HepG2 (cell line): ENCODE data around the gene DRAP1. TPM values are rescaled to one million over a fixed set of nuclear protein-coding genes. Genes with fewer than 3 reads are reported as not detected.
A peak's percentile ranks its signal among the peaks of the same experiment; 100 is the strongest.

Experiments
- LRRFIP1 ChIP-seq: sonication (generic); formaldehyde crosslinking; conservative IDR thresholded peaks from 2 replicates; pipeline ENCODE4 v1.4.0; 2020; ENCODE audit warnings: missing genetic modification reagents
- REPIN1 ChIP-seq: sonication (generic); formaldehyde crosslinking; IDR thresholded peaks from 2 replicates; pipeline ENCODE4 v1.8.0; 2022; ENCODE audit warnings: missing genetic modification reagents, low read depth, mild to moderate bottlenecking, borderline replicate concordance
- SRSF9 ChIP-seq: fragments of 200-400 bp; formaldehyde crosslinking; IDR thresholded peaks from 2 replicates; pipeline ENCODE4 v1.6.1; 2018; ENCODE audit warnings: borderline replicate concordance, mild to moderate bottlenecking, low read depth, low read length; ENCODE audit not compliant: insufficient read depth, poor library complexity, severe bottlenecking
- TFAP4 ChIP-seq: sonication (generic); IDR thresholded peaks from 2 replicates; pipeline ENCODE4 v1.6.1; 2016; ENCODE audit warnings: low read depth, borderline replicate concordance
- ZFY ChIP-seq: sonication (generic); formaldehyde crosslinking; IDR thresholded peaks from 2 replicates; pipeline ENCODE4 v1.4.0; 2020; ENCODE audit warnings: missing genetic modification reagents
- ZNF207 ChIP-seq: fragments of 450-650 bp; IDR thresholded peaks from 2 replicates; pipeline ENCODE4 v1.6.1; 2016; ENCODE audit warnings: antibody characterized with exemption, borderline replicate concordance
- ZNF329 ChIP-seq: sonication (generic); formaldehyde crosslinking; IDR thresholded peaks from 2 replicates; pipeline ENCODE4 v1.9.0; 2021; ENCODE audit warnings: low read depth, mild to moderate bottlenecking, missing genetic modification reagents
- ZNF484 ChIP-seq: sonication (generic); formaldehyde crosslinking; IDR thresholded peaks from 2 replicates; pipeline ENCODE4 v1.5.1; 2020; ENCODE audit warnings: mild to moderate bottlenecking, low read depth, missing genetic modification reagents, borderline replicate concordance
- ZNF496 ChIP-seq: sonication (generic); formaldehyde crosslinking; IDR thresholded peaks from 2 replicates; pipeline ENCODE4 v1.8.1; 2023; ENCODE audit warnings: mild to moderate bottlenecking, moderate library complexity, missing genetic modification reagents; ENCODE audit not compliant: insufficient replicate concordance
- ZNF710 ChIP-seq: sonication (generic); formaldehyde crosslinking; IDR thresholded peaks from 2 replicates; pipeline ENCODE4 v1.5.0; 2020; ENCODE audit warnings: mild to moderate bottlenecking, missing genetic modification reagents, borderline replicate concordance
- ZNF776 ChIP-seq: sonication (generic); formaldehyde crosslinking; IDR thresholded peaks from 2 replicates; pipeline ENCODE4 v1.4.0; 2020; ENCODE audit warnings: mild to moderate bottlenecking, missing genetic modification reagents
- ZNF83 ChIP-seq: sonication (generic); formaldehyde crosslinking; IDR thresholded peaks from 2 replicates; pipeline ENCODE4 v1.4.0; 2020; ENCODE audit warnings: missing genetic modification reagents, mild to moderate bottlenecking, borderline replicate concordance
- polyA plus RNA-seq, 8 experiments: library from polyadenylated mRNA; depleted of rRNA in 3 of 8; stranded (reverse) in 7 of 8; unstranded in 1 of 8; fragments of >200 nt; fragmentation: Illumina TruSeq in 4 of 8; extraction: Trizol in 4 of 8; gene quantifications; 2 replicates each; pipeline versions ENCODE4 v1.2.1 to v1.2.3, GENCODE V29; 2011 to 2016; ENCODE audit warnings: low read depth in 4 of 8, missing spikeins in 1 of 8, mixed read lengths in 1 of 8; ENCODE audit not compliant: insufficient read depth in 1 of 8
- total RNA-seq, 5 experiments: library from RNA; depleted of rRNA; stranded (reverse); fragments of >200 nt; fragmentation: Illumina TruSeq; extraction: Trizol; gene quantifications; 2 replicates each; pipeline ENCODE4 v1.2.3, GENCODE V29; 2016; ENCODE audit warnings: low read depth in 1 of 5
- TF ChIP-seq, protein P1 (sequence below): sonication (generic); formaldehyde crosslinking; IDR thresholded peaks from 2 replicates; pipeline ENCODE4 v1.8.1; 2023; ENCODE audit warnings: mild to moderate bottlenecking, missing genetic modification reagents
- TF ChIP-seq, protein P2 (sequence below), 2 experiments: sonication (generic) in 1 of 2; formaldehyde crosslinking in 1 of 2; IDR thresholded peaks; 2 replicates each; pipeline versions ENCODE4 v1.6.1 to v1.9.0; 2014 to 2022; ENCODE audit warnings: antibody characterized with exemption in 1 of 2, borderline replicate concordance in 1 of 2, inconsistent platforms in 1 of 2, low read depth in 1 of 2, missing genetic modification reagents in 1 of 2

Gene DRAP1
- total and polyA plus RNA-seq, 2 of the 13 experiments (the other 11 are each of a cell fraction or from before 2014, with no cell fraction given) = 46.8 to 52.3 TPM

- TF ChIP-seq, protein P1, sequence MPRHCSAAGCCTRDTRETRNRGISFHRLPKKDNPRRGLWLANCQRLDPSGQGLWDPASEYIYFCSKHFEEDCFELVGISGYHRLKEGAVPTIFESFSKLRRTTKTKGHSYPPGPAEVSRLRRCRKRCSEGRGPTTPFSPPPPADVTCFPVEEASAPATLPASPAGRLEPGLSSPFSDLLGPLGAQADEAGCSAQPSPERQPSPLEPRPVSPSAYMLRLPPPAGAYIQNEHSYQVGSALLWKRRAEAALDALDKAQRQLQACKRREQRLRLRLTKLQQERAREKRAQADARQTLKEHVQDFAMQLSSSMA = no peak
- TF ChIP-seq LRRFIP1 (no peak), ZNF207 (no peak), TFAP4 (peak; percentile 67; the same call in 1 of the 2 replicates), ZNF83 (no peak), SRSF9 (no peak), ZNF329 (CRISPR knock-in tag) (peak; percentile 57; the same call in 1 of the 2 replicates), ZNF776 (peak; percentile 56; the same call in 1 of the 2 replicates), ZNF496 (no peak), ZNF710 (CRISPR knock-in tag) (peak; percentile 56; the same call in 1 of the 2 replicates), ZNF484 (CRISPR knock-in tag) (no peak), ZFY (CRISPR knock-in tag) (no peak), REPIN1 (CRISPR knock-in tag) (no peak)
- TF ChIP-seq, protein P2, sequence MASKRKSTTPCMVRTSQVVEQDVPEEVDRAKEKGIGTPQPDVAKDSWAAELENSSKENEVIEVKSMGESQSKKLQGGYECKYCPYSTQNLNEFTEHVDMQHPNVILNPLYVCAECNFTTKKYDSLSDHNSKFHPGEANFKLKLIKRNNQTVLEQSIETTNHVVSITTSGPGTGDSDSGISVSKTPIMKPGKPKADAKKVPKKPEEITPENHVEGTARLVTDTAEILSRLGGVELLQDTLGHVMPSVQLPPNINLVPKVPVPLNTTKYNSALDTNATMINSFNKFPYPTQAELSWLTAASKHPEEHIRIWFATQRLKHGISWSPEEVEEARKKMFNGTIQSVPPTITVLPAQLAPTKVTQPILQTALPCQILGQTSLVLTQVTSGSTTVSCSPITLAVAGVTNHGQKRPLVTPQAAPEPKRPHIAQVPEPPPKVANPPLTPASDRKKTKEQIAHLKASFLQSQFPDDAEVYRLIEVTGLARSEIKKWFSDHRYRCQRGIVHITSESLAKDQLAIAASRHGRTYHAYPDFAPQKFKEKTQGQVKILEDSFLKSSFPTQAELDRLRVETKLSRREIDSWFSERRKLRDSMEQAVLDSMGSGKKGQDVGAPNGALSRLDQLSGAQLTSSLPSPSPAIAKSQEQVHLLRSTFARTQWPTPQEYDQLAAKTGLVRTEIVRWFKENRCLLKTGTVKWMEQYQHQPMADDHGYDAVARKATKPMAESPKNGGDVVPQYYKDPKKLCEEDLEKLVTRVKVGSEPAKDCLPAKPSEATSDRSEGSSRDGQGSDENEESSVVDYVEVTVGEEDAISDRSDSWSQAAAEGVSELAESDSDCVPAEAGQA (IDR thresholded peaks at IDR 0.05; ENCODE audit: low read depth) = 0 out of 2 replicates have a peak, but pooled peaks have one; percentile 51
- TF ChIP-seq, protein P2 (CRISPR knock-in tag; IDR thresholded peaks at IDR 0.05; ENCODE audit: borderline replicate concordance) = no peak
Observed at GRCh38 chr11:65873318-65874156, 45.7 kb upstream of the DRAP1 start (continued).
